SK-MEL-5 (cell line): ENCODE measurements around the gene GHRL. TPM values are rescaled to one million over a fixed set of nuclear protein-coding genes. Genes with fewer than 3 reads are reported as not detected.

ENCODE experiments used
- DNase-seq: peaks from one replicate; pipeline ENCODE4 v3.0.0-alpha.2; 2016; ENCODE audit warnings: low read depth, low spot score
- in situ Hi-C: cut with HindIII; loops from 2 replicates; pipeline ENCODE4 v1.10.0; 2016; ENCODE audit warnings: low sequenced_read_pairs, high pct_unique_total_duplicates, low pct_unique_long_range_greater_than_20kb
- polyA plus RNA-seq, 2 experiments: library from polyadenylated mRNA; depleted of rRNA; stranded (reverse); fragments of >200 nt; gene quantifications; 2 replicates each; pipeline ENCODE4 v1.2.3, GENCODE V29; 2015
- total RNA-seq: library from RNA; depleted of rRNA; stranded (reverse); fragments of >200 nt; shearing (Covaris generic); gene quantifications from 2 replicates; pipeline ENCODE4 v1.2.3, GENCODE V29; 2014; rRNA removed

Gene GHRL, protein sequence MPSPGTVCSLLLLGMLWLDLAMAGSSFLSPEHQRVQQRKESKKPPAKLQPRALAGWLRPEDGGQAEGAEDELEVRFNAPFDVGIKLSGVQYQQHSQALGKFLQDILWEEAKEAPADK
- total RNA-seq, result not detected in 2 replicates
- polyA plus RNA-seq (2015; cell fraction: cytosol; rRNA removed), result not detected in 2 replicates
- 0.96 TPM in 1 of 2 replicates, not detected in the other for polyA plus RNA-seq (2015; cell fraction: nucleus; rRNA removed)

- DNase-seq, result no peak
- in situ Hi-C loops, result no loop called here
Observed at GRCh38 chr3:10292505-10293419, at the start of gene GHRL. Gene GHRL, minus strand, starts transcription at chr3:10292947. Its CDS starts 2,767 bp downstream, at chr3:10290180.

DNA sequence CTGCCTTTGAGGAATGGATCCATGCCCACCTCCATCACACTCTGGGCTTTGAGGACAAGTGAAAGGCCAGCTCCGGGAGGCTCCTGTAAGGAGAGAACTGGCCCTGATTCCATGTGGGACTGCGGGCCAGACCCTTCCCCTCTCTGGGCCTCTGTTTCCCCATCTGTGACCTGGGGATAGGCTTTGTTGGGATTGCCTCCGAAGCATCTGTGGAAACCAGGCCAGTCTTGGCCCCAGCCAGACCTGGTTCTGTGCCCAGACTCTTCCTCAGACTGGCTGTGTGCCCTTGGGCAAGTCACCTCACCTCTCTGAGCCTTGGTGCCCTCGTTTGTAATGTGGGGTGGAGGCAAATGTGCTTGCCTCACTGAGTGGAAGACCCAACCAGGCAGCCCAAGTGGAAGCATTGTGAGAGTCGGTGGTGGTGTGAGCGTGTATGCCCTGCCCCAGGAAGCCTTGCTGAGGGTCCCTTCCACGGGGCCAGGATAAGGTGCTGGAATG, 49.2 kb upstream of the GHRL start:
- in situ Hi-C loops, result no loop called here
- no peak for DNase-seq

- in situ Hi-C loops, result no loop called here
- DNase-seq, result no peak
Observed at GRCh38 chr3:10340476-10340875, 47.7 kb upstream of the GHRL start.

GRCh38 chr3:10340046-10340445, 47.3 kb upstream of the GHRL start:
- DNase-seq, result no peak
- in situ Hi-C loops, result no loop called here

- in situ Hi-C loops, result no loop called here
- DNase-seq, result no peak
Observed at GRCh38 chr3:10339376-10339955, 46.7 kb upstream of the GHRL start.

DNA sequence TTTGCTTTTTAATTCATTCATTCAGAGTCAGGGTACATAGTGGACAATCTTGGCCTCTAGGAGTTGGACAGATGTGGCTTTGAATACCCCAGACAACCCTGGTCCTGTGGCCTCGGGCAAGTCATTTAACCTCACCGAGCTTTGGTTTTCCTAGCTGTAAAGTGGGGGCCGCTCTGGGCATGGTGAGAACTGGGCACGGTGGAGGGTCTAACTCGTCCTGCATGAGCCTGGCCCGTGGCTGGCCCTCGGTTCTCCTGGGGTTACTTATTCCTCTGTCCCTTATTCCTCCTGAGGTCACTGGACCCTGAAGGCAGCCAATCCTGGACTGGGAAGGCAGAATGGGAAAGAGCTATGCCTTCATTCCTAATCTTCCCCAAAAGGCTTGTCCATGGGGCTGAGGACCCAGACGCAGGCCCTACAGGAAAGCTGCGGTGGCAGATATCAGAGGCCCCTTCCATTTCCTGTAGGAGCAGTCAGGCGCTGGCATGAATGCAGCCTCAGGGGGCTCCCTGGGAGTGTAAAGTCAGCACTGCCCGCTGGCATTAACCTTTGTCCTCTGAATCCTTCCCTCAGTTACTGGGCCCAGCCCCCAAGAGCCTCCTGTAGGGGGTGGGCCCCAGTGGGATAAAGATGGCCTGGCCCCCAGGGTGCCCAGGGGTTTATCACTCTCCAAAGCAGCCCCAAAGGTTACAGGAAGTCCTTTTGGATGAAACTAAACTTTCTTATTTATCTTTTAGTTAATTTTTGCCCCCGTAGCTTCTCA, 46.0 kb upstream of the GHRL start:
- in situ Hi-C loops, result no loop called here

GRCh38 chr3:10338164-10338470, 45.4 kb upstream of the GHRL start:
- no peak for DNase-seq
- in situ Hi-C loops, result no loop called here

More for the DNA sequence above, 46.0 kb upstream of the GHRL start:
- no peak for DNase-seq

DNA sequence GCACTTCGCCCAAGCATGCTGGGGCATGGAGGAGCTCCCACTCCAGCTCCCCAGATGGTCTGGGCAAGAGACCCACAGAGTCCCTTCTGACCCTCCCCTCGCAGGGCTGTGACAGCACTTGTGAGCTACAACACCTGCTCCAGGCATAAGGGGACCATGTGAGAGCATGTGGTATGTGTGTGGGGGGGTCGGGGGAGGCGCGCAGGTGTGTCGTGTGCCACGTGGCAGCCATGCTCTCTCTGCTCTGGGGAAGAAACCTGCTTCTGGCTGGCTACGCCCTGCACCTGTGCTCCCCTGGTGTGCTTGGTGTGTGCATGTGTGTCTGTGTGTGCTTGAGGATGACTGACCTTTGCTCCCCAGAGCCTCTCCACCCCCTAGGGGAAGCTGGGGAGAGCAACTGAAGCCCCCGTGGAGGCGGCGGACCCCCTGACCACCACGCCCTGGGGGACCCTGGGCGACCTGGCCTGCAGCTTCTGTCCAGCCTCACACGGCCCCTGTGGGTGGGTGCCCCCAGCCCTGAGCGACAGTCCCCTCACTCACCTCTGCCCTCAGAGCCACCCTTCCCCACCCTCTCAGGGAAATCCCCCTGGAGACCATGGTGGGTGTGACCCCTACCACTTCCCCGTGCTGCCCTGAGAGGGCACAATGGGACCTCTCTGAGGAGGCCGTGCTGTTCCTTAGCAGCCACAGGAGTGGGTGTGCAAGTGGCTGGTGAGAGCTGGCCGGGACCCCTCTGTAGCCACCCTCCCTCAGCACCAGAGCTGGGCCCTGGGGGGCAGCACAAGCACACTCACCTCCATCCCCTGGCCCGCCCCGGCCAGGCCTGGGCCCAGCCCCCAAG, 44.8 kb upstream of the GHRL start:
- no peak for DNase-seq
- in situ Hi-C loops, result no loop called here

- in situ Hi-C loops, result no loop called here
- DNase-seq, result no peak
Observed at GRCh38 chr3:10336761-10337160, 44.0 kb upstream of the GHRL start.

DNA sequence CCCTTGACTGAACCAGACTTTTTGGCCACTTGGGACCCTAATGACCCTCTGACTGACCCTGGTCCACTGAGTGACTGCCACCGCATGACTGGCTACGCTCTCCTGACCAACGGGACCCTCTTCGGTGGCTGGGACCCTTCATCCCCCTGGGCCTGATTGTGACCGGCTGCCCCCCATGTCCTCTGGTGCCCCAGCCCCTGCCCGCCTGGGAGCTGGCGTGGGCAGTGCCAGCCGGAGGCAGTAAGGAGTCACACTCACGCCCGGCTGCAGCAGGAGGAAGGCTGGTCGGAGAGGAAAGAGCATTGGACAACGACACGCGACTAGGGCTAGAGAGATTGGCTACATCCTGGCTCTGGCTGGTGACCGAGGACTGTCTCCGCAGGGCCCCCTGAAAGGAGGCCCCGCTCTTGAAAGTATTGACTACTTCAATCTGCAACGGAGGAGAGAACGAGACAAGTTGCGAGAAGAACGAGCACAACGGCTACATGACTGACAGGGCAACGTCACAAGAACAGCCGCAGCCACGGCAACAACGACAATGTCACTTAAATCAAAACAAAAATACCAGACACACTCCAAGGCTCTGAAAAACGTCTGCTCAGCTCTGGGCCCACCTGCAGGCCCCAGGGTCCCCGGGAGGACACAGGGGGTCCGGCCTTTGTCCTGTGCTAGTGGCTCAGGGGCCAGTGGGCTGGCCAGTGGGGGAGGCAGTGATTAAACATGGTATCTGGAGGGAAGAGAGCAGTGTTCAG, 43.3 kb upstream of the GHRL start:
- in situ Hi-C loops, result no loop called here
- no peak for DNase-seq

- no peak for DNase-seq
- in situ Hi-C loops, result no loop called here
Observed at GRCh38 chr3:10335190-10335738, 42.5 kb upstream of the GHRL start.

DNA sequence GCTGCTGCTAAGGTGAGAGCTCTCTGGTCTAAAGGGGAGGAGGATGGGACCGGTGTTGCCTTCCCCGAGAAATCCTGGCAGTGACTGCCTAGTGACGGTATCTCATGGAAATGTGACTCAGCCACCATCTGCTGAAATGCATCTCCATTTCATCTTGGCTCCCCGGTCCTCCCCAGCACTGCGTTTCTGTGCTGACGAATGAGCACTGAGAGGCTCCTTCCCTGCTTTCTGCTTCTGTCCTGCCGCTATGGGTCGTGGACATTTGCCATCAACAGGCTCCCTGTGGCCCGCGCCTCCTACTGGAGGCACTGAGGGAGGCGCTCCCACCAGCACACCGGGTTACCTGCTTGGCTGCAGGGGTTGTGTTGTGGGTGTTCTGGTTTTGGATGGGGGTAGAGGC, 41.7 kb upstream of the GHRL start:
- in situ Hi-C loops, result no loop called here
- DNase-seq, result no peak

DNA sequence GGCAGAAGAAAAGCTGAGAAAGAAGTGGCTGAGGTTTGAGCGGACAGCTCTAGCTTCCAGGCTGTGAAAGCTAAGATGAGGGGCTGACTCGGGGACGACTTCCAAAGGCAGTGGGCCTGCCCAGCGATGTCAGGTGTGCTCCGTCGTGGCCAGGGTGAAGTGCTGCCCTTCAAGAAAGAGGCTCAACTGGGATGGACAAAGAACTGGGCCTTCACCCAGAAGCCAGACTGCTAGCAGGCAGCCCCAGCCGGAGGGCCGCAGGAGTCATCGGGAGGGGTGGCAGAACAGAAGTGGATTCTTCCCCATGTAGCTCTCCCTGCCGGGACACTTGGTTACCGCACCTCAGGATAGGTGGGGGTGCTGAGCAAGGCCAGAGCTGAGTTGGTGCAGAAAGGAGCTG, 41.3 kb upstream of the GHRL start:
- in situ Hi-C loops, result no loop called here

DNA sequence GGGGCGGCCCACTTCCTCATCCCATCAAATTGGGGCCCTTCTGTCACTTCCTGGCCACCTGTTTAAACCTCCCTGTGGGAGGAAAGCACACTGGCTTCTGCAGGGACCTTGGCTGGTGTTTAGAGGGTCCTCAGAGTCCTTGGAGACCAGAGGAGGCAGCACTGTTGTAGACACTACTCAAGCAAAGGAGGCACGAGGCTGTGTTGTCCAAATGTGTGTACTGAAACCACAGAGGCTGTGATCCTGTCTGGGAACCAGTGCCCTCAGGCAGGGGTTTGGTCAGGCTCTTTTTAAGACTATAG, 40.6 kb upstream of the GHRL start:
- DNase-seq, result no peak
- in situ Hi-C loops, result no loop called here

More for the DNA sequence above, 41.3 kb upstream of the GHRL start:
- no peak for DNase-seq

- in situ Hi-C loops, result no loop called here
- peak; percentile 45 for DNase-seq
Observed at GRCh38 chr3:10332481-10333348, 40.0 kb upstream of the GHRL start.

- in situ Hi-C loops, result no loop called here
Observed at GRCh38 chr3:10331320-10331719, 38.6 kb upstream of the GHRL start.

More at GRCh38 chr3:10331320-10331719, 38.6 kb upstream of the GHRL start:
- no peak for DNase-seq
